ENCODE results near the gene HYAL1.

HYAL1 gene

DNA sequence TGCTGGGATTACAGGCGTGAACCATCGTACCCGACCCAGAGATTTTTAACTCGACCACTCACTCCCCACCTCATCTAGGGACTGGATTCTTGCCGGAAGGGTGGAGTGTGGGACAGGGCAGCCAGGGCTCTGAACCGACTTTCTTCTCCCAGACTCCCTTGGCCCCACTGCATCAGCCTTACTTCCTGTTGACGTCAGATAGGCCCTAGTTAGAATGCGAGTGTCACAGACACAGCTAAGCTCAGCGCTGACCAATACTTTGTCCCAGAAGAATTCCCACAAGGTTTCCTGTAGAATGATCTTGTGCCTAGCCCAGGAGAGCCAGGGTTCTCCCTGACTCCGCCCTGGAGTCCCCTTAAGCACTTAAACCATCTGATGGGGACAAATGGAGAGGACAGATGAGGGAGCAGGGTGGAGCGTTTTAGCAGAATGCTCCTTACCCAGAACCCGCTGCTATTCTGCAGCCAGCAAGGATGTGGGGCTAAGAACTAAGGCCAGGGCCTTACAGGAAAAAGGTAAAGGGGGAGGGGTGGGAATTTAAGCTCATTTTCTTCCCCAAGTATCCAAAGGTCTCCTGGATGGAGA, 30.5 kb upstream of the HYAL1 start:
- peak overlapping the region; percentile 13 for H3K4me3 ChIP-seq (ENCODE audit: control insufficient read depth, low read depth, low read length)
- TF ChIP-seq, protein P1, sequence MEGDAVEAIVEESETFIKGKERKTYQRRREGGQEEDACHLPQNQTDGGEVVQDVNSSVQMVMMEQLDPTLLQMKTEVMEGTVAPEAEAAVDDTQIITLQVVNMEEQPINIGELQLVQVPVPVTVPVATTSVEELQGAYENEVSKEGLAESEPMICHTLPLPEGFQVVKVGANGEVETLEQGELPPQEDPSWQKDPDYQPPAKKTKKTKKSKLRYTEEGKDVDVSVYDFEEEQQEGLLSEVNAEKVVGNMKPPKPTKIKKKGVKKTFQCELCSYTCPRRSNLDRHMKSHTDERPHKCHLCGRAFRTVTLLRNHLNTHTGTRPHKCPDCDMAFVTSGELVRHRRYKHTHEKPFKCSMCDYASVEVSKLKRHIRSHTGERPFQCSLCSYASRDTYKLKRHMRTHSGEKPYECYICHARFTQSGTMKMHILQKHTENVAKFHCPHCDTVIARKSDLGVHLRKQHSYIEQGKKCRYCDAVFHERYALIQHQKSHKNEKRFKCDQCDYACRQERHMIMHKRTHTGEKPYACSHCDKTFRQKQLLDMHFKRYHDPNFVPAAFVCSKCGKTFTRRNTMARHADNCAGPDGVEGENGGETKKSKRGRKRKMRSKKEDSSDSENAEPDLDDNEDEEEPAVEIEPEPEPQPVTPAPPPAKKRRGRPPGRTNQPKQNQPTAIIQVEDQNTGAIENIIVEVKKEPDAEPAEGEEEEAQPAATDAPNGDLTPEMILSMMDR (conservative IDR thresholded peaks at IDR 0.05; ENCODE audit: control insufficient read depth, insufficient read depth, low read depth, low read length), result no peak
- peak; percentile 93 for DNase-seq (ENCODE audit: low read depth)

DNA sequence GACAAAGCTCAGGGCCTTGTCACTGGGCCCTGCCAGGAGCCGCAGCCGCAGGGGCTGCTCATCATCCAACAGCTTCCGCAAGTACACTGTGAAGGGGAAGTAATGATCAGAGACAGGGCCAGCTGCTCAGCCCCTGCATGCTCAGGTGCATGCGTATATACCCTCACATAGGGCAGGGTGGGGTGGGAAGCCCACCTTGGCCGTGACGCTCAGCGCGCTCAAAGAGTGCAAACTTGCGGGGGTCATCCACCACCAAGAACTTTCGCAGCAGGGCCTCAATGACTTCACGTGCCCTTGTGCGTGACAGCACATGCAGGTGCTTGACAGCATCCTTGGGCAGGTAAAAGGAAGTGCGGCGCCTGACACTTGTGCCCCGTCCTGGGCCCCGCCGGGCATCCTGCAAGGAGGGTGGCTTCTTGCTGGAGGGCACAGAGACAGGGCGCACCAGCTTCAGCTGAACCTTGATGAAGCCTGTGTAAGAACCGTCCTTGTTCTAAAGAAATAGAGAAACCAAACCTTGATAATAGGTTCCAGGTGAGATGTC, 28.1 kb upstream of the HYAL1 start:
- TF ChIP-seq, protein P1 (conservative IDR thresholded peaks at IDR 0.05; ENCODE audit: control insufficient read depth, insufficient read depth, low read depth, low read length), result no peak
- H3K4me3 ChIP-seq (ENCODE audit: control insufficient read depth, low read depth, low read length), result no peak overlapping the region
- DNase-seq (ENCODE audit: low read depth), result no peak

DNA sequence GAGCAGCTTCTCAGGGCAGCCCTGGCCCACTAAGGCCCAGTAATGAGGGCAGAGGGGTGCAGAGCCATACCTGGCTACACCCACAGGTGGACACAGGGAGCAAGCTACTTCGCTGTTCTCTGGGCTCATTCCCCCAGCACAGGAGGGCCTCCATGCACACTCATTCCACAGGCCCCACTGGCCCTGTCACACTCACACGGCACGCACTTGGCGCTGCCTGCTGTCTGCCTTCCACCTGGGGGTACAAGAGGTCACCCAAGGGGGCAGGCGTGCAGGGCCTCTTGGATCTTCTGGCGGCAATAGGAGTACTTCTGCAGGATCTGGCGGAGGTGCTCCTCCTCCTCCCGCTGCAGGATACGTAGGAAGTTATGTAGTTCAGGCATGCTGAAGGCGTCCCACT, 27.0 kb upstream of the HYAL1 start:
- TF ChIP-seq, protein P1 (conservative IDR thresholded peaks at IDR 0.05; ENCODE audit: control insufficient read depth, insufficient read depth, low read depth, low read length), result no peak
- DNase-seq (ENCODE audit: low read depth), result no peak
- H3K4me3 ChIP-seq (ENCODE audit: control insufficient read depth, low read depth, low read length), result no peak overlapping the region

DNA sequence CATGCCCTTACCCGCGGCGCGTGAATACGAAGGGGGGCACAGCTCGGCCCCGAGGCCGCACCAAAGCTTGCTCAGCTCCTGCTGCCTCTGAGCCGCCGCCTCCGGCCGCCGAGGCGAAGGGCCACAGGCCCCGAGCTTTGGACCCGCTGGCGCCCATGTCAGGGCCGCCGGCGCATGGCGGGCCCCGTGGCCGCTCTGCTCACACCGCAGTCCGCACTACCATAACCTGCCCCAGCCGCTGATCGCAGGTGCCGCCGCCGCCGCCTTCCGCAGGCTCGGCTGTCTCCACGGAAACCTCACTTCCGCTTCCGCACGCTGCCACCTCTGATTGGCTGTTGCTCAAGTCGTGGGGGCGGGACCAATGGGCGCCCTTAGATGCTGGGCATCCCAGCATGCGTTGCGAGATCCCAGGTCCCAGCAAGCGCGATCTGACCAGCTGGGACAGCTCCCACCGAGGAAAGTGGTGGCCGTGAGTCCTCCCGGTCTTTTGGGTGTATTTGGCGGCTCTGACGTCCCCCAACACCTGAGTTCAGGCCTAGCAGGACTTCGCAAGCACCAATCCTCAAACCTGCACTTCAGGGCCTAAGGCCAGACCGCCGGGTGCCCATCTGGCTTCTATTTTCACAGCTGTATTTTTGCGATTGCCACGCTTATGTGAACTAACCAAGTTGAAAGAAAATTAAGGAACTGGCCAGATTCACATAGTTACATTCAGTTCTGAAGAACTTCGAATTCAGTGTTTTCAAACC, 24.7 kb upstream of the HYAL1 start, which contains the start of gene TUSC2:
TUSC2 (minus strand) TSS at position 281 of the 749 bp plus-strand sequence; CDS start at position 157, 124 bp downstream.
- DNase-seq (ENCODE audit: low read depth), result peak; percentile 93
- H3K4me3 ChIP-seq (ENCODE audit: control insufficient read depth, low read depth, low read length), result peak within 1 kb of the TSS; percentile 76
- TF ChIP-seq, protein P1 (conservative IDR thresholded peaks at IDR 0.05; ENCODE audit: control insufficient read depth, insufficient read depth, low read depth, low read length), result no peak

DNA sequence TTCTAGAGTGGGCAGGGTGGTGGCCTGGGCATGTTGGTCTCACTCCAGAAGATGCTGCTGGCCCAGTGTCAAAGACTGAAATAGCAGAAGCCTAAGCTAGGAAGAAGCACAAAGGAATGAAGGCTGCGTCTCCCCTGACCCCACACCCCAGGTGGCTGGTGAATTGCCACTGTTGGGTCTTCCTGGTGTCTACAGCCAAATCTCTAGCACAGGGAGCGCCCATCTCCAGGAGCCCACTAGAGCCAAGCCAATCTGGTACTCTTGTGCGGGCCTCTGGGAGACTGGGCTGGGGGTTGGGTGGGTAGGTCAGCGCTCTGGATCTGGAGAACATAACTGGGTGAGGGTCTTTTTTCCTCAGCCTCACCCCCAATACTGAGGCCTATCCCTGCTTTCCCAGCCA, 23.8 kb upstream of the HYAL1 start:
- DNase-seq (ENCODE audit: low read depth), result no peak
- TF ChIP-seq, protein P1 (conservative IDR thresholded peaks at IDR 0.05; ENCODE audit: control insufficient read depth, insufficient read depth, low read depth, low read length), result no peak
- H3K4me3 ChIP-seq (ENCODE audit: control insufficient read depth, low read depth, low read length), result peak overlapping the region; percentile 76

DNA sequence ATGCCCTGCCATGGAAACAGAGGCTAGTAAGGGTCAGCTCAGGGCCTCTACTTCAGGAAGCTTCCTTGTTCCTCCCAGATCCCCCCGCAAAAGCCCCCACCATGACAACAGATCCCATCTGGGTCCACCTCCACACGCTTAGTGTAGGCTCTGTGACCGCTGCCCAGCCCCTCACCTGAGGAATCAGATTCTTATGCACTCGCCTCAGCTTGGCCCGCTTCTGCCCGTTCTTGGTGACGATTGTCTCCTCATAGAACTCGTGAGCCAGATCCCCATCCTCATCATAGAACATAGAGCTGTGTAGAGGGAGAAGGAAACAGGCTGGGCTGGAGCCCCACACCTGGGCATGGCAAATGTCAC, 22.8 kb upstream of the HYAL1 start:
- no peak for DNase-seq (ENCODE audit: low read depth)
- TF ChIP-seq, protein P1 (conservative IDR thresholded peaks at IDR 0.05; ENCODE audit: control insufficient read depth, insufficient read depth, low read depth, low read length), result no peak
- H3K4me3 ChIP-seq (ENCODE audit: control insufficient read depth, low read depth, low read length), result no peak overlapping the region

Measured in fibroblast of mammary gland (primary cell).